ENCODE measurements around the gene PLEK. TPM values are rescaled to one million over a fixed set of nuclear protein-coding genes. Genes with fewer than 3 reads are reported as not detected.

PLEK gene
- total and polyA plus RNA-seq, 9 of the 15 experiments (the other 6 are each of a cell fraction or from before 2014, with no cell fraction given), result 0.14 to 1.2 (median 0.36) TPM

DNA sequence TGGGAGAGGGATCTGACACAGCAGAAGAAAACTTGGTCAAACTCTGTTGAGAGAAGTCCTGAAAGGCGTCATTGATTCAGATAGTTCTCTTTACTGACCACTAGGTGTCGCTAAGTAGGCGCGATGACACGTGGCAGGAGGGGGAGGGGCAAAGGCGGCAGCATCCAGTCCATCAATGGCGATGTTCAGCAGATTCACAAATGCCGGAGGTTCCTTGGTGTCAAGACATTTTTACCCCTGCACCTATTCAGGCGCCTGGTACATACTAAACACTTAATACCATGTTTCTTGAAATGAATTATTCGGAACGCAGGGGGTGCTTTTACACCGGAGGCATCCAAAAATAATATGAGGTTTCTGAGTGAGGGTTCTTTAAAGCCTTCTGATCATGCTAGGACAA lies 3.0 kb upstream of the PLEK start (continued):
- TF ChIP-seq, protein P1, sequence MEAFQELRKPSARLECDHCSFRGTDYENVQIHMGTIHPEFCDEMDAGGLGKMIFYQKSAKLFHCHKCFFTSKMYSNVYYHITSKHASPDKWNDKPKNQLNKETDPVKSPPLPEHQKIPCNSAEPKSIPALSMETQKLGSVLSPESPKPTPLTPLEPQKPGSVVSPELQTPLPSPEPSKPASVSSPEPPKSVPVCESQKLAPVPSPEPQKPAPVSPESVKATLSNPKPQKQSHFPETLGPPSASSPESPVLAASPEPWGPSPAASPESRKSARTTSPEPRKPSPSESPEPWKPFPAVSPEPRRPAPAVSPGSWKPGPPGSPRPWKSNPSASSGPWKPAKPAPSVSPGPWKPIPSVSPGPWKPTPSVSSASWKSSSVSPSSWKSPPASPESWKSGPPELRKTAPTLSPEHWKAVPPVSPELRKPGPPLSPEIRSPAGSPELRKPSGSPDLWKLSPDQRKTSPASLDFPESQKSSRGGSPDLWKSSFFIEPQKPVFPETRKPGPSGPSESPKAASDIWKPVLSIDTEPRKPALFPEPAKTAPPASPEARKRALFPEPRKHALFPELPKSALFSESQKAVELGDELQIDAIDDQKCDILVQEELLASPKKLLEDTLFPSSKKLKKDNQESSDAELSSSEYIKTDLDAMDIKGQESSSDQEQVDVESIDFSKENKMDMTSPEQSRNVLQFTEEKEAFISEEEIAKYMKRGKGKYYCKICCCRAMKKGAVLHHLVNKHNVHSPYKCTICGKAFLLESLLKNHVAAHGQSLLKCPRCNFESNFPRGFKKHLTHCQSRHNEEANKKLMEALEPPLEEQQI (IDR thresholded peaks at IDR 0.05), result peak; percentile 87; the same call in 1 of the 2 replicates
- TF ChIP-seq EP400 (IDR thresholded peaks at IDR 0.05) (peak; percentile 84), FOXP4 (CRISPR knock-in tag; IDR thresholded peaks at IDR 0.05; ENCODE audit: borderline replicate concordance) (no peak), ZNF316 (IDR thresholded peaks at IDR 0.05) (no peak), KDM5B (IDR thresholded peaks at IDR 0.05; ENCODE audit: insufficient replicate concordance, low read depth, low read length) (no peak), NFRKB (IDR thresholded peaks at IDR 0.05; ENCODE audit: low read depth) (no peak), ZNF384 (IDR thresholded peaks at IDR 0.05; ENCODE audit: low read depth, low read length) (0 out of 2 replicates have a peak, but pooled peaks have one; percentile 28), GABPA (tag; conservative IDR thresholded peaks at IDR 0.05; ENCODE audit: low read depth) (no peak), ZNF76 (CRISPR knock-in tag; IDR thresholded peaks at IDR 0.05; ENCODE audit: borderline replicate concordance) (no peak), SMAD1 (IDR thresholded peaks at IDR 0.05; ENCODE audit: low read depth, low read length, partially characterized antibody) (no peak), MTA3 (IDR thresholded peaks at IDR 0.05; ENCODE audit: borderline replicate concordance) (0 out of 2 replicates have a peak, but pooled peaks have one; percentile 19), PRPF4 (IDR thresholded peaks at IDR 0.05; ENCODE audit: insufficient read depth, low read depth, low read length, poor library complexity, severe bottlenecking) (no peak), ZNF766 (CRISPR knock-in tag; conservative IDR thresholded peaks at IDR 0.05) (peak; percentile 57; the same call in 1 of the 2 replicates), PHB2 (IDR thresholded peaks at IDR 0.05; ENCODE audit: low read depth) (no peak), KLF6 (CRISPR knock-in tag; IDR thresholded peaks at IDR 0.05; ENCODE audit: borderline replicate concordance) (peak; percentile 29; the same call in 1 of the 2 replicates), ZNF239 (CRISPR knock-in tag; IDR thresholded peaks at IDR 0.05) (peak; percentile 59), PATZ1 (CRISPR knock-in tag; IDR thresholded peaks at IDR 0.05; ENCODE audit: borderline replicate concordance) (no peak)
- TF ChIP-seq, protein P2, sequence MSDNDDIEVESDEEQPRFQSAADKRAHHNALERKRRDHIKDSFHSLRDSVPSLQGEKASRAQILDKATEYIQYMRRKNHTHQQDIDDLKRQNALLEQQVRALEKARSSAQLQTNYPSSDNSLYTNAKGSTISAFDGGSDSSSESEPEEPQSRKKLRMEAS (CRISPR knock-in tag; IDR thresholded peaks at IDR 0.05), result peak; percentile 96
